ENCODE data around the gene MRPL9. TPM values are rescaled to one million over a fixed set of nuclear protein-coding genes. Genes with fewer than 3 reads are reported as not detected.

The MRPL9 gene
- total and polyA plus RNA-seq, 7 experiments from 2014 or later = 77.0 to 168 (median 115) TPM

DNA sequence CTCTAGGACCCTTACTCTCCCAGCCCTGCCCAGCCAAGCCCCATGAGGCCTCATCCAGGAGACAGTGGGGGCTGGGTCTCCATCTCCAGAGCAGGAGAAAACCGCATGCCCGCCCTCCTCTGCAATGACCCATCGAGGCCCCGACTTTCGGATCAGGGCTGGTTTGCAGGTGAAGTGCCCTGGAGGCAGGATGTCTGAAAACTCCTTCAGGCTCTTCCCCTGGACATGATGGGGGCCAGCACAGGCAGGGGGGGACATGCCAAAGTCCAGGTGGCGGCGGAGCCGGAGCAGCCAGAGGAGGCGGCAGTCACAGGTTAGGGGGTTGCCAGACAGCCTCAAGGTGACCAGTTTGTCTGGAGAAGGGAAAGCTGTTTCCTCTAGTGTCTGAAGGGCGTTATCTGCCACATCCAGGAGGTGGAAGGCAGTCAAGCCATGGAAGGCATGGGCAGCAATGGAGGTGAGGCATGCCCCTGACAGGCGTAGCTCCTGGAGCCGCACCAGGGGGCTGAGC is 38.1 kb upstream of the MRPL9 start:
- Mint-ChIP-seq H3K4me3 (no peak overlapping the region), H3K27ac (no peak overlapping the region), H3K27me3 (peaks cover 0 to 22% (median 6%) of the 10 kb centered on the region in 5 donors), H3K4me1 (peaks cover 0 to 11% (median 9%) of the 10 kb centered on the region in 7 donors), H3K9me3 (peaks cover 0 to 2% (median 0%) of the 10 kb centered on the region in 11 donors), H3K36me3 (peaks cover 0 to 14% (median 5%) of the 10 kb centered on the region in 5 donors)
- DNase-seq (no peak), ATAC-seq (no peak)
- no peak overlapping the region for H3K27ac ChIP-seq (ENCODE audit: low read depth, low read length)
- intact Hi-C loops (cut with micrococcal nuclease) = no loop called here
- no peaks in the 10 kb centered on the region for H3K36me3 ChIP-seq (ENCODE audit: control insufficient read depth in 2 of 3, insufficient read depth in 3 of 3, low read length in 3 of 3)
- H3K4me3 ChIP-seq (ENCODE audit: low read length) = no peak overlapping the region
- no peaks in the 10 kb centered on the region for H3K9me3 ChIP-seq (ENCODE audit: control insufficient read depth in 2 of 3, low read length in 3 of 3)
- ChIA-PET POLR2A (no interaction called here), CTCF (no interaction called here)
- H3K27me3 ChIP-seq (ENCODE audit: control insufficient read depth in 2 of 2, insufficient read depth in 2 of 2, low read length in 2 of 2) = no peaks in the 10 kb centered on the region
- H3K4me1 ChIP-seq (ENCODE audit: control insufficient read depth in 2 of 2, insufficient read depth in 2 of 2, low read length in 2 of 2) = no peaks in the 10 kb centered on the region

- intact Hi-C loops (cut with micrococcal nuclease) = no loop called here
These were observed 37.5 kb upstream of the MRPL9 start for GRCh38 chr1:151800830-151801229.

GRCh38 chr1:151799179-151800022 is 36.1 kb upstream of the MRPL9 start:
- Histone ChIP-seq H3K27me3 (ENCODE audit: control insufficient read depth in 2 of 2, insufficient read depth in 2 of 2, low read length in 2 of 2) (no peaks in the 10 kb centered on the region), H3K27ac (ENCODE audit: low read depth, low read length) (no peak overlapping the region), H3K36me3 (ENCODE audit: control insufficient read depth in 2 of 3, insufficient read depth in 3 of 3, low read length in 3 of 3) (no peaks in the 10 kb centered on the region), H3K4me3 (ENCODE audit: low read length) (no peak overlapping the region), H3K4me1 (ENCODE audit: control insufficient read depth in 2 of 2, insufficient read depth in 2 of 2, low read length in 2 of 2) (no peaks in the 10 kb centered on the region), H3K9me3 (ENCODE audit: control insufficient read depth in 2 of 3, low read length in 3 of 3) (no peaks in the 10 kb centered on the region)
- H3K4me1 Mint-ChIP-seq = peaks cover 0 to 11% (median 9%) of the 10 kb centered on the region in 7 donors
- peaks cover 0 to 21% (median 6%) of the 10 kb centered on the region in 5 donors for H3K27me3 Mint-ChIP-seq
- peaks cover 0 to 16% (median 5%) of the 10 kb centered on the region in 5 donors for H3K36me3 Mint-ChIP-seq
- no peak for DNase-seq
- peaks cover 0 to 2% (median 0%) of the 10 kb centered on the region in 11 donors for H3K9me3 Mint-ChIP-seq
- intact Hi-C loops (cut with micrococcal nuclease) = no loop called here
- no peak overlapping the region for H3K4me3 Mint-ChIP-seq
- no peak for ATAC-seq
- peak overlapping the region in 1 of 9 donors; percentile 54 for H3K27ac Mint-ChIP-seq
- ChIA-PET POLR2A (interaction anchor here (0.6 kb wide), 1 partner anchor 1348 kb away, joined by 3 read pairs; no protein-coding TSS in a partner anchor), CTCF (no interaction called here)

More at GRCh38 chr1:151800830-151801229, 37.5 kb upstream of the MRPL9 start:
- H3K4me1 ChIP-seq (ENCODE audit: control insufficient read depth in 2 of 2, insufficient read depth in 2 of 2, low read length in 2 of 2) = no peaks in the 10 kb centered on the region
- Mint-ChIP-seq H3K9me3 (peaks cover 0 to 2% (median 0%) of the 10 kb centered on the region in 11 donors), H3K27ac (peak overlapping the region in 1 of 9 donors; percentile 43), H3K4me1 (peaks cover 0 to 11% (median 9%) of the 10 kb centered on the region in 7 donors), H3K27me3 (peaks cover 0 to 21% (median 6%) of the 10 kb centered on the region in 5 donors), H3K36me3 (peaks cover 0 to 14% (median 5%) of the 10 kb centered on the region in 5 donors), H3K4me3 (no peak overlapping the region)
- DNase-seq = no peak
- H3K4me3 ChIP-seq (ENCODE audit: low read length) = no peak overlapping the region
- no peaks in the 10 kb centered on the region for H3K27me3 ChIP-seq (ENCODE audit: control insufficient read depth in 2 of 2, insufficient read depth in 2 of 2, low read length in 2 of 2)
- no peak overlapping the region for H3K27ac ChIP-seq (ENCODE audit: low read depth, low read length)
- POLR2A ChIA-PET = no interaction called here
- no peaks in the 10 kb centered on the region for H3K36me3 ChIP-seq (ENCODE audit: control insufficient read depth in 2 of 3, insufficient read depth in 3 of 3, low read length in 3 of 3)
- ATAC-seq = no peak
- CTCF ChIA-PET = no interaction called here
- H3K9me3 ChIP-seq (ENCODE audit: control insufficient read depth in 2 of 3, low read length in 3 of 3) = no peaks in the 10 kb centered on the region

DNA sequence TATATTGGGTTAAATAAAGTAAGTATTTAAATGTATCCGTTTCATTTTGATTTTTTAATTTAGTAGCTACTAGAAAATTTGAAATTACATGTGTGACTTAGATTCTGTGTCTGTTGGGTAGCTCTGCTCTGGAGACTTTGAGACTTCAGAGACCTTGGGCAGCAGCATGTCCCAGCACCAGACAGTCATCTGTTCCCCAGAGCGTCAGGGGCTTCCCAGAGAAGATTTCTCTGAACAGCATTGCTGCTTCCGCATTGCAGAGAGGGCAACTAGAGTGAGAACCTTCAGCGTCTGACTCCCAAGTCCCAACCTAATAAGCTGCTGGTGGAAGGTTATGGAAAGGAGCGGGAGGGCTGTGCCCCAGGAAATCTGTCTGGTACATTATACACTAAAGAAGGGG is 35.3 kb upstream of the MRPL9 start:
- Mint-ChIP-seq H3K4me3 (no peak overlapping the region), H3K27ac (no peak overlapping the region), H3K9me3 (peaks cover 0 to 1% (median 0%) of the 10 kb centered on the region in 11 donors), H3K27me3 (peaks cover 0 to 21% (median 6%) of the 10 kb centered on the region in 5 donors), H3K4me1 (peaks cover 0 to 11% (median 9%) of the 10 kb centered on the region in 7 donors), H3K36me3 (peaks cover 0 to 20% (median 5%) of the 10 kb centered on the region in 5 donors)
- DNase-seq (no peak), ATAC-seq (no peak)
- Histone ChIP-seq H3K36me3 (ENCODE audit: control insufficient read depth in 2 of 3, insufficient read depth in 3 of 3, low read length in 3 of 3) (no peaks in the 10 kb centered on the region), H3K9me3 (ENCODE audit: control insufficient read depth in 2 of 3, low read length in 3 of 3) (no peaks in the 10 kb centered on the region), H3K27ac (ENCODE audit: low read depth, low read length) (no peak overlapping the region), H3K4me3 (ENCODE audit: low read length) (no peak overlapping the region), H3K4me1 (ENCODE audit: control insufficient read depth in 2 of 2, insufficient read depth in 2 of 2, low read length in 2 of 2) (no peaks in the 10 kb centered on the region), H3K27me3 (ENCODE audit: control insufficient read depth in 2 of 2, insufficient read depth in 2 of 2, low read length in 2 of 2) (no peaks in the 10 kb centered on the region)
- POLR2A ChIA-PET = interaction anchor here (0.6 to 1.6 kb wide), 3 partner anchors 10 to 1830 kb away, joined by 3 to 7 read pairs (median 3); no protein-coding TSS in a partner anchor
- intact Hi-C loops (cut with micrococcal nuclease) = no loop called here
- CTCF ChIA-PET = no interaction called here

DNA sequence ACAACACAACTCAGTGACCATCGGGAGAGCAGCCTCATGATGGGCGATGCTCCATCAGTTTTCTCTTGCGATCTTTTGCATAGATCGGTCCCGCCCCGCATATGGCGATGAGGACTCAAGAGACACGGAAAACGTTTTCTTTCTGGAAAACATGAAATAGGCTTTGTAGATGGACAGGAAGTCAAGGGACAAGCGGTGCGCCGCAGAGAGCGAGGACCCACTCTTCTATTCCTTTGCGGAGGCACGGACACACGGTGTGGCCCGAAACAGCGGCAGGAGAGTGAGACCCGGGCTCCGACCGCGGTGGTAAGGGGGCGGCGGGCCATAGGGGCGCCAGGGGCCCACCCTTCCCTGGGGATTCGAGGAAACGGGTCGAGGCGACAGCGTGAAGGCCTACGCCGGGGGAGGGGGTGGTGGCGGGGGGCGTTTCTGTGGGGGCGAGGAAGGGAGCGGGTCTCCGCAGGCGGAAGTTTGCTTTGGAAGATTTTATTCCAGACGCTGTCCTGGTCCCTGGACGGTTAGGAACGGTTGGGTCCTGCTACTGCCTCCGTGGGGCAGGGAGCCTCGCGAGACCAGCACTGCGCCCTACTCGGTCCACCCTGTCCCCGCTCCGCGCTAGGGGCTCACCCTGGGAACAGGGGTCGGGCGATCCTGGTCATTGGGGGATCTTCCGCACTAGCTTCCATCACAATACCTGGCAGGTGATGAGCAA is 27.8 kb upstream of the MRPL9 start:
- peaks cover 0 to 3% (median 0%) of the 10 kb centered on the region in 11 donors for H3K9me3 Mint-ChIP-seq
- no peaks in the 10 kb centered on the region for H3K9me3 ChIP-seq (ENCODE audit: control insufficient read depth in 2 of 3, low read length in 3 of 3)
- POLR2A ChIA-PET = interaction anchor here (1.0 to 3.7 kb wide), 4 partner anchors 28 to 75 kb away, joined by 3 to 24 read pairs (median 5); partner anchors contain the start of gene MRPL9
- CTCF ChIA-PET = interaction anchor here (0.6 kb wide), 1 partner anchor 321 kb away, joined by 10 read pairs; no protein-coding TSS in a partner anchor
- peak overlapping the region; percentile 75 to 93 (median 89) for H3K27ac Mint-ChIP-seq
- ATAC-seq (no peak), DNase-seq (peak in 3 of 9 donors; percentile 3 to 29 (median 5))
- peak overlapping the region; percentile 88 for H3K4me3 ChIP-seq (ENCODE audit: low read length)
- peaks cover 0 to 6% (median 4%) of the 10 kb centered on the region in 5 donors for H3K36me3 Mint-ChIP-seq
- H3K4me1 ChIP-seq (ENCODE audit: control insufficient read depth in 2 of 2, insufficient read depth in 2 of 2, low read length in 2 of 2) = peaks cover 0 to 14% of the 10 kb centered on the region in 2 donors
- H3K4me3 Mint-ChIP-seq = peak overlapping the region; percentile 91 to 99 (median 97)
- H3K4me1 Mint-ChIP-seq = peaks cover 6 to 38% (median 30%) of the 10 kb centered on the region in 7 donors
- peak overlapping the region; percentile 60 for H3K27ac ChIP-seq (ENCODE audit: low read depth, low read length)
- intact Hi-C loops (cut with micrococcal nuclease) = loop anchor here (1.0 to 5.0 kb wide), 13 partner anchors 28 to 510 kb away; partner anchors contain the start of genes MRPL9 (in 2 of the 2), RIIAD1 (in 2 of the 2), C2CD4D (in 1 of the 2) and POGZ (in 1 of the 2)
- peaks cover 0 to 2% (median 0%) of the 10 kb centered on the region in 5 donors for H3K27me3 Mint-ChIP-seq
- no peaks in the 10 kb centered on the region for H3K27me3 ChIP-seq (ENCODE audit: control insufficient read depth in 2 of 2, insufficient read depth in 2 of 2, low read length in 2 of 2)
- peaks cover 0 to 5% (median 0%) of the 10 kb centered on the region in 3 experiments for H3K36me3 ChIP-seq (ENCODE audit: control insufficient read depth in 2 of 3, insufficient read depth in 3 of 3, low read length in 3 of 3)

All from naive thymus-derived CD4-positive, alpha-beta T cell (primary cell).